ENCODE results near the gene SMIM13.

SMIM13 gene

DNA sequence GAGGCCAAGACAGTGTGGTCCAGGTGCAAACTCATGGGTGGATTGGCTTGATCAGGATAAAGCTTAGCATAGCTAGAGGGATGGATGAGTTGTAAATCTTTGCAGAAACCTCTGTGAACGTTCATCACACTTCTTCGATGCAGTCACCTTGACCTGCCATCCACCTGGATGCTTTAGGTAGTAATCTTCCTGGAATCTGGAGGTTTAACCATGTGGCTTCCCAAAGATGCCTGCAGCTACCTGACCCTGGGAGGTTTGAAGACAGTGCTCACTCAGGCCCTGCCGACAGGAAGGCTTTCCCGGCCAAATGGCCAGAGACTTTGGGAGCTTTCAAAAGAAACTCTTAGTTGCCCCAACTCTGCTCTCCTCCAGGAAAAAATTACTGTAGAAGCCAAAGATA, 73.3 kb downstream of the SMIM13 start:
- no peaks in the 10 kb centered on the region for H3K27me3 ChIP-seq (ENCODE audit: control insufficient read depth, insufficient read depth, low read length)
- H3K4me1 ChIP-seq (ENCODE audit: control insufficient read depth, insufficient read depth, low read length), result no peaks in the 10 kb centered on the region
- H3K9me3 ChIP-seq (ENCODE audit: control insufficient read depth, low read length), result no peaks in the 10 kb centered on the region
- H3K4me3 ChIP-seq (ENCODE audit: low read length), result no peak overlapping the region
- H3K36me3 ChIP-seq (ENCODE audit: control insufficient read depth, insufficient read depth, low read length), result no peaks in the 10 kb centered on the region
- H3K9ac ChIP-seq (ENCODE audit: low read length), result no peak overlapping the region

DNA sequence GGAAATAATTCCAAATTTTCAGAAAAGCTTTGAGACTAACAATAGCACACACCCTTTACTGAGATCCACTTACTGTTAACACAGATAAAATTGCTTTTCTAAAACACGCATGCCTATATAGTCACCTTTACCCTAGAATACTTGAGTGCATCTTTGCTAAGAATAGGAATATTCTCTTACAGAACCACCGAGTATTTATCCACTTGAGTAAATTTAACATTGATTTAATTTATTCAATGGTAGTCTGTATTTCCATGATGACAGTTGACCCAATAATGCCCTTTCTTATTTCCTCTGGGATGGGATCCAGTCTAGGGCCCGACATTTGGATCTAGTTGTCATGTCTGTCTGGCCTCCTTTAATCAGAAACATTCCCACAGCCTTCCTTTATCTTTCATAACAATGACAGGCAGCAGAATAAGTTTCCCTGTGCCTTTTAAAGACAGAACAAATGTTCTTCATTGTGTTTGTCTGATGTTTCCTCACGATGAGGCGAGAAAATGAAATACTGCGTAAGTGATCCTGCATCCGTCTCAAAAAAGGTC, 74.5 kb downstream of the SMIM13 start:
- Histone ChIP-seq H3K27me3 (ENCODE audit: control insufficient read depth, insufficient read depth, low read length) (no peaks in the 10 kb centered on the region), H3K4me1 (ENCODE audit: control insufficient read depth, insufficient read depth, low read length) (peaks cover 8% of the 10 kb centered on the region), H3K36me3 (ENCODE audit: control insufficient read depth, insufficient read depth, low read length) (no peaks in the 10 kb centered on the region), H3K9ac (ENCODE audit: low read length) (no peak overlapping the region), H3K9me3 (ENCODE audit: control insufficient read depth, low read length) (no peaks in the 10 kb centered on the region), H3K4me3 (ENCODE audit: low read length) (no peak overlapping the region)

DNA sequence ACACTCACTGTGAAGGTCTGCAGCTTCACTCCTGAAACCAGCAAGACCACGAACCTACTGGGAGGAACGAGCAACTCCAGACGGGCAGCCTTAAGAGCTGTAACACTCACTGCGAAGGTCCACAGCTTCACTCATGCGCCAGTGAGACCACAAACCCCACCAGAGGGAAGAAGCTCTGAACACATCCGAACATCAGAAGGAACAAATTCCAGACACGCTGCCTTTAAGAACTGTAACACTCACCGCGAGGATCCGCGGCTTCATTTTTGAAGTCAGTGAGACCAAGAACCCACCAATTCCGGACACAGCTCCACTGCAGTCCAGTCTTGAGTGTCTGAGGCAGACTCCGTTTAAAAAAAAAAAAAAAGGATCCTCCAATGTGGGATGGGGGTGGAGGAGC, 78.3 kb downstream of the SMIM13 start:
- H3K4me3 ChIP-seq (ENCODE audit: low read length), result no peak overlapping the region
- H3K4me1 ChIP-seq (ENCODE audit: control insufficient read depth, insufficient read depth, low read length), result peaks cover 17% of the 10 kb centered on the region
- H3K27me3 ChIP-seq (ENCODE audit: control insufficient read depth, insufficient read depth, low read length), result no peaks in the 10 kb centered on the region
- no peaks in the 10 kb centered on the region for H3K36me3 ChIP-seq (ENCODE audit: control insufficient read depth, insufficient read depth, low read length)
- H3K9me3 ChIP-seq (ENCODE audit: control insufficient read depth, low read length), result no peaks in the 10 kb centered on the region
- no peak overlapping the region for H3K9ac ChIP-seq (ENCODE audit: low read length)

DNA sequence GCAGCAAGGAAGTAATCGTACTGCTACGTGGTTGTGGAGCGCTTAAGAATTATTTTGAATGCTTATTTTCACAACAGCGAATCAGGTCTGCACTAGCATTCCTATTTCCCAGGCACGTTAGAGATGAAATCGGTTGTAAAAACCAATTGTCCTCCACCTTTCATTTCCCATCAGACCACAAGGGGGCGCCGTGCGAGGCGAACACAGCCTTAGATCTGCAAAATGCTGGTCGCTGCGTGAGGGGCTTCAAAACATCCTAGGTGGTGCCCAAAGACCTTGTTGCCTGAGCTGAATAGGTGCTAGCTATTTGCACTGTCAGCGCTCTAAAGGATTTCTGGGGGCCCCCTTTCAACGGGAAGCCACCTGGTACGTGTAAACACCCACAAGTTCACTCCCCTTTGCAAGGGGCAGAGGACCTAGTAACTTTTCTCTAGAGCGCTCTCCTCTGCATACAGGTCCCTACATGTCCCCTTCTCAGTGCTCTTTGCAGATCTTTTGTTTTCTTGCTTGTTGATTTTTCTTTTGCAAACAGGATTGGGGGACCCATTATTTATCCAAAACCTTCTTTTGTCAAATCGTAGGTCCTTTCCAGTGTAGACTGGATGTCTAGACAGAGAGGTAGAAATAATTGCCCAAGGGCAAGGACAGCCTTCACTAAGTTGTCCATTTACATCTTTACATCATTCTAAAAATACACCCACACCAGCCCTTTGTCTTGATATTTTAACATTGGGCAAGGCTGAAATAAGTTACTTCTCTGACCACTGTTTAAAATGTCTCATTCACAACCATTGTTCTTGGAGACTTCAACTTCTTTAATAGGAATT, 79.1 kb downstream of the SMIM13 start:
- Histone ChIP-seq H3K9ac (ENCODE audit: low read length) (no peak overlapping the region), H3K4me1 (ENCODE audit: control insufficient read depth, insufficient read depth, low read length) (peaks cover 17% of the 10 kb centered on the region), H3K9me3 (ENCODE audit: control insufficient read depth, low read length) (no peaks in the 10 kb centered on the region), H3K27me3 (ENCODE audit: control insufficient read depth, insufficient read depth, low read length) (no peaks in the 10 kb centered on the region), H3K36me3 (ENCODE audit: control insufficient read depth, insufficient read depth, low read length) (no peaks in the 10 kb centered on the region), H3K4me3 (ENCODE audit: low read length) (no peak overlapping the region)

DNA sequence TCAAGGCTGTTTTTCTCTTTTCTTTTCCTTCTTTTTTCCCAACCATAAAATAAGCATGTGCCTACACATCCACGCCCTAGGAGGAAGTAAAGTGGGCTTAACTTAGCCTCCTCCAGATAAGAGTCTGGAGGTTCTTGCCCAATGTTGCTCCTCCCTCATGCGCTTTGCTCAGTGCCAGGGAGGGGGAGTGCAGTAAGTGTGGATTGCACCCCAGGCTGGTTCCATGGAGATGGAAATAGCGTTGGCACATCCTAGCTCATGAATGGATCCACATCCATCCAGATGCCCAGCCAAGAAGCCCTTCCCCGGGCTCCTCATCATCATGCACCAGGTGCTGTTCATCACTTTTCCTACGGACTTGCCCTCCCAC, 80.6 kb downstream of the SMIM13 start:
- H3K4me1 ChIP-seq (ENCODE audit: control insufficient read depth, insufficient read depth, low read length), result peaks cover 17% of the 10 kb centered on the region
- no peak overlapping the region for H3K4me3 ChIP-seq (ENCODE audit: low read length)
- H3K36me3 ChIP-seq (ENCODE audit: control insufficient read depth, insufficient read depth, low read length), result no peaks in the 10 kb centered on the region
- H3K9me3 ChIP-seq (ENCODE audit: control insufficient read depth, low read length), result no peaks in the 10 kb centered on the region
- H3K9ac ChIP-seq (ENCODE audit: low read length), result no peak overlapping the region
- no peaks in the 10 kb centered on the region for H3K27me3 ChIP-seq (ENCODE audit: control insufficient read depth, insufficient read depth, low read length)

DNA sequence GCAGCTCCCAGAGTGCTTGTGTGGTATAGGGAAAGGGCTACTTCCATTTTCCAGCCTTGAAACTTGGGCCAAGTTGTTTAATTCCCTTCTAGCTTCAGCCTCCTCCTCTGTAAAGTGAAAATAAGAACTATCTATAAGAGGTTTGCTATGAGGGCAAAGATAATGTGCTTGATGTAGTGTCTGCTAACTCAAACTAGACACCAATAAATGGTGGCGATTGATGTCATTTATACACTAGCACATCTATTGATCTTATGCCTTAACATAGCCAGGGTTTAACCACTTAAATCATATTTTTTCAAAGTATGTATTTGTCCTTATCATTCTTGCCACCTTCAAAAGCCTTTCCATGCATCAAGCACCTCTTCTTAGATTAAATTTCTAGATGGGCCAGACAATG, 83.6 kb downstream of the SMIM13 start:
- Histone ChIP-seq H3K4me1 (ENCODE audit: control insufficient read depth, insufficient read depth, low read length) (peaks cover 24% of the 10 kb centered on the region), H3K9ac (ENCODE audit: low read length) (no peak overlapping the region), H3K27me3 (ENCODE audit: control insufficient read depth, insufficient read depth, low read length) (no peaks in the 10 kb centered on the region), H3K9me3 (ENCODE audit: control insufficient read depth, low read length) (no peaks in the 10 kb centered on the region), H3K4me3 (ENCODE audit: low read length) (no peak overlapping the region), H3K36me3 (ENCODE audit: control insufficient read depth, insufficient read depth, low read length) (no peaks in the 10 kb centered on the region)

DNA sequence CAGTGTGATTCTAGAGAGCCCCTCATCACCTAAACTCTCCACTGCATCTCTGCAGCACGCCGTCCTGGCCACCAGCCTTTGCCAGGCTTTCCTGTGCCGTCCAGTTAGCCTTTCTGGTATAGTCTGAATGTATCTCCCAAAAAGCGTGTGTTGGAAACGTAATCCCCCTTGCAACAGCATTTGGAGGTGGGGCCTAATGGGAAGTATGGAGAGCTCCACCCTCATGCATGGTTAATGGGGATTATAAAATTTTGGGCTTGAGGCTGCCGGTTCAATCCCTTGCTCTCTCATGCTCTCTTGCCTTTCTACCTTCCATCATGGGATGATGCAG, 85.4 kb downstream of the SMIM13 start:
- Histone ChIP-seq H3K4me1 (ENCODE audit: control insufficient read depth, insufficient read depth, low read length) (peaks cover 16% of the 10 kb centered on the region), H3K36me3 (ENCODE audit: control insufficient read depth, insufficient read depth, low read length) (no peaks in the 10 kb centered on the region), H3K9ac (ENCODE audit: low read length) (no peak overlapping the region), H3K27me3 (ENCODE audit: control insufficient read depth, insufficient read depth, low read length) (no peaks in the 10 kb centered on the region), H3K9me3 (ENCODE audit: control insufficient read depth, low read length) (no peaks in the 10 kb centered on the region), H3K4me3 (ENCODE audit: low read length) (no peak overlapping the region)

DNA sequence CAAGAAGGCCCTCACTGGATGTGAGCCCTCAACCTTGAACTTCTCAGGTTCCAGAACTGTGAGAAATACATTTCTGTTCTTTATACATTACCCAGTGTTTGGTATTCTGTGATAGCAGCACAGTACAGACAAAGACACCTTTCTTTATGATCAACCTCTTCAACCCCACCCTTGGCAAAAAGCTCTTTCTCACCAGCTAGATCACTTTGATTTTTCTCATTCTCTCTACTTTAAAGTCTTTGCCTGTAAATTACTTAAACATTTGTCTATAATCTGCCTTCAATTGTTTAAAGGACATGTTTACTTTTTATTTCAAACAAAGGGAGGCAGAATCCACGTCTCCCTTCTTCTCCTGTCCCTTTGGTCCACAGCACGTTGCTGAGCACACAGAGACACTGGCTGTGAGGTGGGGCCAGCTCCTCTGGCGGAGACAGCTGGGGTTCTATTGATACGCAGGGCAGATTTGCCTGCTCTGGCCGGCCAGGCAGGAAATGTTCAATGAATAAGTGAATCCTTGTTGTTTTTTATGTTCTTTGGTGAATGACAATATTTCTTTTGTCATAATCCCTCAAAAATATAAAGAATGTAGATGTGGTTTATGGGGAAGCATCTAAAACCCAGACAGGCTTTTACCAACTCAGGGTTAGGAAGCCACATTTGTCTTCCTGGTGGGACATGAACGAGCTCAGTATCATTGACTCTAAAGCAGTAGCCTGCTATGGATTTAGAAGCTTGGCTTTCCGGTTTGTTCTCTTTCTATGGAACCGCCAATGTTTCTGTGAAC, 86.0 kb downstream of the SMIM13 start:
- H3K27me3 ChIP-seq (ENCODE audit: control insufficient read depth, insufficient read depth, low read length), result no peaks in the 10 kb centered on the region
- H3K9me3 ChIP-seq (ENCODE audit: control insufficient read depth, low read length), result no peaks in the 10 kb centered on the region
- H3K4me1 ChIP-seq (ENCODE audit: control insufficient read depth, insufficient read depth, low read length), result peaks cover 16% of the 10 kb centered on the region
- H3K9ac ChIP-seq (ENCODE audit: low read length), result no peak overlapping the region
- H3K4me3 ChIP-seq (ENCODE audit: low read length), result no peak overlapping the region
- H3K36me3 ChIP-seq (ENCODE audit: control insufficient read depth, insufficient read depth, low read length), result no peaks in the 10 kb centered on the region

DNA sequence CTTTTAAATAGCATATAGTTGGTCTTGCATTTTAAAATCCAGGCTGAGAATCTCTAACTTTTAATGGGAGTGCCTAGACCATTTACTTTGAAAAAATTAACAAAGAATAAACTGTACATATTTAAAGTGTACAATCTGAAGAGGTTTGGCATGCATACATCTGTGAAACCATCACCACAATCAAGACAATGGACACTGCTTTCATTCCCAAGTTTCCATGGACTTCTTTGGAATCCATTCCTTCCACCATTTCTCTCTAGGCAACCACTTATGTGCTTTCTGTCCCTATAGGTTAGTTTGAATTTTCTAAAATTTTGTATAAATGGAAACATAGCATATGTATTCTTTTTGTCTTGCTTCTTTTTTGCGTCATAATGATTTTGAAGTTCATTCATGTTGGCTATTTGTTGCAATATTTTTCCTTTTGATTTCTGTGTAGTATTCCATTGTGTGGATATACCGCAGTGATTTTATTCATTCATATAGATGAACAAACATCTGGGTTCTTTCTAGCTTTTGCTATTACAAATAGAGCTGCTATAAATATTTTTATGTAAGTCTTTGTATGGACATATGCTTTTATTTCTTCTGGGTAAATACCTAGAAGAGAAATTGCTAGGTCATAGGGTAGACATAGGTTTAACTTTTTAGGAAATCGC, 88.0 kb downstream of the SMIM13 start:
- H3K9me3 ChIP-seq (ENCODE audit: control insufficient read depth, low read length), result no peaks in the 10 kb centered on the region
- peaks cover 7% of the 10 kb centered on the region for H3K4me1 ChIP-seq (ENCODE audit: control insufficient read depth, insufficient read depth, low read length)
- no peak overlapping the region for H3K9ac ChIP-seq (ENCODE audit: low read length)
- no peak overlapping the region for H3K4me3 ChIP-seq (ENCODE audit: low read length)
- H3K27me3 ChIP-seq (ENCODE audit: control insufficient read depth, insufficient read depth, low read length), result no peaks in the 10 kb centered on the region
- no peaks in the 10 kb centered on the region for H3K36me3 ChIP-seq (ENCODE audit: control insufficient read depth, insufficient read depth, low read length)

DNA sequence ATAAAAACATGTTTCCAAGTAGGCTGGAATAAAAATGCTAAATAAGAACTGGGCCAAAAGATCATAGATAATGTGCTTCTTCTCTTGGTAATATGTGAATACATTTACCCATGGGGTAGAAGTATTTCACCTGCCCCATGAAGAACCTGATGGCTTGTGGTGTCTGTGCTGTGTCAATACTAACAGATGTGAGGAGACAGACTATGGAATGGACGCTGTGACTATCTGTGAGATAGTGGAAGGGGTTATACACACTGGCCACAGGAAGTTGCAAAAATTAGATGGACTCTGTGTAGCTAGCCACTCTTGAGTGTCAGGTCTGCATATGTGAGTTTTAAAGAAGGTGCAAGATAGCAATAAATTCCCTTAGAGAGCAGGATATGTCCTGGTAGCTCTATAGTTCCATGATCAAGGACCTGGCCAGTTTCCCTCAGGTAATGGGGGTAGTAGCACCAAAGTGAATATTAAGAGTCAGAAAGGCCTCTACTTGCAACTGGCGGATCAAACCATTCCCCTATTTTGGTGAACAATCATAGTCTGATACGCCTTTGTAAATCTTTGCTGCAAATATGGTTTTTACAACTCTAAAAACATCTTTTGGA, 90.2 kb downstream of the SMIM13 start:
- no peaks in the 10 kb centered on the region for H3K36me3 ChIP-seq (ENCODE audit: control insufficient read depth, insufficient read depth, low read length)
- H3K9ac ChIP-seq (ENCODE audit: low read length), result no peak overlapping the region
- H3K4me3 ChIP-seq (ENCODE audit: low read length), result no peak overlapping the region
- no peaks in the 10 kb centered on the region for H3K27me3 ChIP-seq (ENCODE audit: control insufficient read depth, insufficient read depth, low read length)
- peaks cover 17% of the 10 kb centered on the region for H3K4me1 ChIP-seq (ENCODE audit: control insufficient read depth, insufficient read depth, low read length)
- H3K9me3 ChIP-seq (ENCODE audit: control insufficient read depth, low read length), result no peaks in the 10 kb centered on the region

DNA sequence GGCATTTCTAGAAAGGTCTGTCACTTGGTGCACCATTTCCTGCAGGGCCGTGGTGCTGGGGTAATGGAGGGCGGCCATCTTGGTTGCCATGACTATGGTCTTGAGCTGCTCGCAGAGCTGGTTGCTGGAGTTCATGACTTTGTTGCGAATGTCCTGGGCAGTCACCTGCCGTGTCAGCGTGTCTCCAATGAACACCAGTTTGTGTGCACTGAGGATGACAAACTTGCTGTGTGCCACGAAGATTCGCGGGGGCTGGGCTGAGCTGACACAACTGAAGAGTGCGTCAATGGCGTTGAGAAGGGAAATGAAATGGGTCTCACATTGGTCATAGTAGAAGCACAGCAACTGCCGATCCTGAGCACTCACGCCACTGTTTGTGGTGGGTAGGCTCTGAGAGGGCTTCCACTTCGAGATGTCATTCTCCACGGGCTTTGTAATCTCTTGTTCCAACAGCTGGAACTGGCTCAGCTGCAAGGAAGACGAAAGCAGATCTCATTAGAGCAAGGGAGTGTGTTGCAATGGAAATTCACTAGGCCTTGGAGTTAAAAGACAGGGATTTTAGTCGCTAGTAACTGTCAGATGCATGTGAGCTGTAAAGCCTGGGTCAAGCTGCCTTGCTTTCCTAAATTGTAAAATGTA, 91.7 kb downstream of the SMIM13 start:
- Histone ChIP-seq H3K36me3 (ENCODE audit: control insufficient read depth, insufficient read depth, low read length) (peaks cover 4% of the 10 kb centered on the region), H3K9ac (ENCODE audit: low read length) (no peak overlapping the region), H3K4me1 (ENCODE audit: control insufficient read depth, insufficient read depth, low read length) (peaks cover 17% of the 10 kb centered on the region), H3K27me3 (ENCODE audit: control insufficient read depth, insufficient read depth, low read length) (no peaks in the 10 kb centered on the region), H3K9me3 (ENCODE audit: control insufficient read depth, low read length) (no peaks in the 10 kb centered on the region), H3K4me3 (ENCODE audit: low read length) (no peak overlapping the region)

Measured in mucosa of stomach (tissue), 1 donor.